Type B pancreatic cell (in vitro differentiated cells): ENCODE results near the gene PPFIA1. TPM values are rescaled to one million over a fixed set of nuclear protein-coding genes. Genes with fewer than 3 reads are reported as not detected.

Source experiments
- DNase-seq: peaks from one replicate; pipeline ENCODE4 v3.0.0; 2021; ENCODE audit warnings: mixed read lengths; ENCODE audit not compliant: unreplicated experiment; ENCODE audit errors: extremely low spot score
- H3K27ac Mint-ChIP-seq: 2 replicates; pipeline ENCODE4 v1.8.0; 2021; ENCODE audit warnings: mild to moderate bottlenecking, mixed read lengths
- H3K27me3 Mint-ChIP-seq: 2 replicates; pipeline ENCODE4 v1.8.0; 2021; ENCODE audit warnings: mixed read lengths
- H3K36me3 Mint-ChIP-seq: 2 replicates; pipeline ENCODE4 v1.8.0; 2021; ENCODE audit warnings: mixed read lengths
- H3K4me1 Mint-ChIP-seq: one replicate; pipeline ENCODE4 v1.8.0; 2021; ENCODE audit warnings: mixed read lengths; ENCODE audit not compliant: unreplicated experiment
- H3K4me3 Mint-ChIP-seq: 2 replicates; pipeline ENCODE4 v1.8.0; 2021; ENCODE audit warnings: mild to moderate bottlenecking, mixed read lengths
- H3K9me3 Mint-ChIP-seq: 2 replicates; pipeline ENCODE4 v1.8.0; 2021; ENCODE audit warnings: mixed read lengths
- total RNA-seq: library from RNA; stranded (reverse); gene quantifications from 2 replicates; pipeline ENCODE4 v1.2.1, GENCODE V29; 2021; ENCODE audit warnings: low replicate concordance
- TF ChIP-seq, protein P1 (sequence below): fragments of 200-600 bp; sonication (generic); conservative IDR thresholded peaks from 2 replicates; pipeline ENCODE4 v1.5.0; 2021; ENCODE audit warnings: antibody characterized with exemption, mild to moderate bottlenecking

The PPFIA1 gene
- total RNA-seq, 1 donor from 2014 or later, result 57.0 TPM

DNA sequence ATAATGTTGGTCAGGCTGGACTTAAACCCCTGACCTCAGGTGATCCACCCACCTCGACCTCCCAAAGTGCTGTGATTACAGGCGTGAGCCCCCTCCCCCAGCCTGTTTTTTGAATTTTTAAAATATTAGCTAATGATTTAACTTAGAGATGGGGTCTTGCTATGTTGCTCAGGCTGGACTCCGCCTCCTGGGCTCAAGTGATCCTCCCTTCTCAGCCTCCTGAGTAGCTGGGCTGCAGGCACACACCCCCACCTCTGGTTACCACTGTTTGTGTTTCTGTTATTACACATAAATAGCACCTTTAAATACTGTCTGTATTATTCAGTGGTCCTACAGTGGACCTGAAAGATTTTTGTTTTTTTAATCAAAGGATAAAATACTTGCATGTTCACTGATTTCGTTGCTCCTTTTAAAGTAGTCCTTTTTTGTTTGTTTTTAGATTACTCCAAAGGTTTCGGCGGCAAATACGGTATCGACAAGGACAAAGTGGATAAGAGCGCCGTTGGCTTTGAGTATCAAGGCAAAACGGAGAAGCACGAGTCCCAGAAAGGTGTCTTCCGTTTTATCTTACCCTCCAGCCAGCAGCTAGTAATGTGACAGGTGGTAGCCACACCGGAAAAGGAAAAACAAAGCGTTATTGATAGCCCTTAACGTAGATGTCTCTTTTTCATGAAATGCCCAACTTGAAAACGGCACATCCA is 149.0 kb downstream of the PPFIA1 start:
- no peaks in the 10 kb centered on the region for H3K27me3 Mint-ChIP-seq
- H3K4me3 Mint-ChIP-seq, result no peak overlapping the region
- TF ChIP-seq, protein P1, sequence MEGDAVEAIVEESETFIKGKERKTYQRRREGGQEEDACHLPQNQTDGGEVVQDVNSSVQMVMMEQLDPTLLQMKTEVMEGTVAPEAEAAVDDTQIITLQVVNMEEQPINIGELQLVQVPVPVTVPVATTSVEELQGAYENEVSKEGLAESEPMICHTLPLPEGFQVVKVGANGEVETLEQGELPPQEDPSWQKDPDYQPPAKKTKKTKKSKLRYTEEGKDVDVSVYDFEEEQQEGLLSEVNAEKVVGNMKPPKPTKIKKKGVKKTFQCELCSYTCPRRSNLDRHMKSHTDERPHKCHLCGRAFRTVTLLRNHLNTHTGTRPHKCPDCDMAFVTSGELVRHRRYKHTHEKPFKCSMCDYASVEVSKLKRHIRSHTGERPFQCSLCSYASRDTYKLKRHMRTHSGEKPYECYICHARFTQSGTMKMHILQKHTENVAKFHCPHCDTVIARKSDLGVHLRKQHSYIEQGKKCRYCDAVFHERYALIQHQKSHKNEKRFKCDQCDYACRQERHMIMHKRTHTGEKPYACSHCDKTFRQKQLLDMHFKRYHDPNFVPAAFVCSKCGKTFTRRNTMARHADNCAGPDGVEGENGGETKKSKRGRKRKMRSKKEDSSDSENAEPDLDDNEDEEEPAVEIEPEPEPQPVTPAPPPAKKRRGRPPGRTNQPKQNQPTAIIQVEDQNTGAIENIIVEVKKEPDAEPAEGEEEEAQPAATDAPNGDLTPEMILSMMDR, result no peak
- no peaks in the 10 kb centered on the region for H3K4me1 Mint-ChIP-seq
- no peaks in the 10 kb centered on the region for H3K9me3 Mint-ChIP-seq
- no peak overlapping the region for H3K27ac Mint-ChIP-seq
- no peak for DNase-seq
- H3K36me3 Mint-ChIP-seq, result peaks cover 32% of the 10 kb centered on the region

GRCh38 chr11:70420008-70420464 is 149.5 kb downstream of the PPFIA1 start:
- Mint-ChIP-seq H3K36me3 (peaks cover 29% of the 10 kb centered on the region), H3K4me3 (no peak overlapping the region), H3K27me3 (no peaks in the 10 kb centered on the region), H3K27ac (no peak overlapping the region), H3K4me1 (no peaks in the 10 kb centered on the region), H3K9me3 (no peaks in the 10 kb centered on the region)
- DNase-seq, result no peak
- TF ChIP-seq, protein P1, result no peak

DNA sequence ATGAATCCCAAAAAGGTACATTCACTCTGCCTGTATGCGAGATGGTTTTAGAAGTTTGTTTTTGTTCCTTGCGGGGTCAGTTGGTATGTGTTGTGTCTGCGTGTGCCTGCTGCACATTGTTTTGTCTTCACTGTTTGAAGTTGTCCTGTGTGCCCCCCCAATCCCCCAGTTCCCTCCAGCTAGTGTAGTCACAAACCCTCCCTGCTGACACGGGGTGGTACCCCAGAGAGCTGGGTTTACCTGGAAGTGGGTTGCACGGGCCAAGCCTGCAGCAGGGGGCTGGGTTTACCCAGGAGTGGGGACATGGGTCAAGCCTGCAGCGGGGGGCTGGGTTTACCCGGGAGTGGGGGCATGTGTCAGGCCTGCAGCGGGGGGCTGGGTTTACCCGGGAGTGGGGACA is 150.0 kb downstream of the PPFIA1 start:
- Mint-ChIP-seq H3K27me3 (no peaks in the 10 kb centered on the region), H3K4me3 (no peak overlapping the region), H3K9me3 (no peaks in the 10 kb centered on the region), H3K4me1 (no peaks in the 10 kb centered on the region), H3K27ac (no peak overlapping the region), H3K36me3 (peaks cover 25% of the 10 kb centered on the region)
- DNase-seq, result no peak
- TF ChIP-seq, protein P1, result no peak

- no peaks in the 10 kb centered on the region for H3K27me3 Mint-ChIP-seq
- TF ChIP-seq, protein P1, result no peak
- no peak overlapping the region for H3K4me3 Mint-ChIP-seq
- no peaks in the 10 kb centered on the region for H3K9me3 Mint-ChIP-seq
- no peak for DNase-seq
- H3K4me1 Mint-ChIP-seq, result no peaks in the 10 kb centered on the region
- no peak overlapping the region for H3K27ac Mint-ChIP-seq
- peaks cover 26% of the 10 kb centered on the region for H3K36me3 Mint-ChIP-seq
Measured at GRCh38 chr11:70421123-70421522, 150.6 kb downstream of the PPFIA1 start.

DNA sequence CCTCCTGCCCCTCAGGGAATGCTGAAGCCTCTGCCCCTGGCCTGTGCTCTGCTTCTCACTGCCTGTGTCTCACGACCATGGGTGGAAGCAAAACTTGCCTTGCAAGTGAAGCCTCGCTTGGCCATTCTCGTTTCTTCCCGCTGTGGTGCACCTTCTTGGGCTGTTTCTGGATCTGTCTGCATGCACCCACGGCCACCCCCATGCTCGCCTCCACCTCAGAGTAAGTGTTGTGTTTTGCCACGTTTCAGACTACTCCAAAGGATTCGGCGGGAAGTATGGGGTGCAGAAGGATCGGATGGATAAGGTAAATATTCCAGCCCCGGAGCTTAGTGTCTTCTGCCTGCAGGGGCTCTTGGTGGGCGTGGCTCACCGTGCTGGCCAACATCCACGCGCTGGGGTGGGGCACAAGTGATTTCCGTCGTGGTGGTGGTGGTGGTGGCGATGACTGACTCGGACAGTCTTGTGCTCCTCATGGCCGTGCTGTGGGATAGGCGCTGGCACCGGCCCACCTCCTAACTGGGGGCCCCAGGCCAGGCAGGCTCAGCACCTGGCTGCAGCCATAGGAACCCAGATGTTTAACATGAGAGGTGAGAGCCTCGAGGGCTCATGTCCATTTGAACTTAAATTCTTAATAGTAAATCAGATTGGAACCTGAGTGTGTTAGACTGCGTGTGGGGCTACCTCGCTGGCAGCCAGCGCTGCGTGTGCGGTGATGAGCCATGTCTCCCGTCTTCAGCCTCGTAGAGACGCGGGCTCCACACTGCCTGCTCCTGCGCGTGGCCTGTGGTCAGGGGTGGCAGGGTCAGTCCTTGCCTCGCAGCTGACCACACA is 152.4 kb downstream of the PPFIA1 start:
- H3K27me3 Mint-ChIP-seq, result no peaks in the 10 kb centered on the region
- no peak overlapping the region for H3K27ac Mint-ChIP-seq
- H3K36me3 Mint-ChIP-seq, result peaks cover 25% of the 10 kb centered on the region
- TF ChIP-seq, protein P1, result no peak
- H3K4me3 Mint-ChIP-seq, result no peak overlapping the region
- H3K9me3 Mint-ChIP-seq, result no peaks in the 10 kb centered on the region
- DNase-seq, result no peak
- H3K4me1 Mint-ChIP-seq, result no peaks in the 10 kb centered on the region
